RPMI7951 (cell line): ENCODE data around the gene EEF1E1. TPM values are rescaled to one million over a fixed set of nuclear protein-coding genes. Genes with fewer than 3 reads are reported as not detected.
"Not testable (repeated sequence)": the region's sequence is repeated elsewhere in the genome, so short reads cannot be mapped to it uniquely, and the experiment has no call there.

Experiments
- DNase-seq: peaks from one replicate; pipeline ENCODE4 v3.0.0-alpha.2; 2012; ENCODE audit warnings: low read depth
- total RNA-seq: library from RNA; depleted of rRNA; stranded (reverse); fragments of >200 nt; shearing (Covaris generic); gene quantifications from 2 replicates; pipeline ENCODE4 v1.2.3, GENCODE V29; 2014; rRNA removed

Gene EEF1E1
- total RNA-seq, 1 experiment from 2014 or later = 185 TPM

- peak; percentile 96 for DNase-seq
These were observed 38.3 kb downstream of the EEF1E1 start, which contains the start of gene BLOC1S5 for GRCh38 chr6:8063761-8064637. Gene BLOC1S5 (minus strand): TSS chr6:8064389. CDS start chr6:8064376, 13 bp downstream.

GRCh38 chr6:8061736-8062135 lies 40.6 kb downstream of the EEF1E1 start:
- DNase-seq = no peak

- no peak for DNase-seq
These were observed 42.0 kb downstream of the EEF1E1 start for GRCh38 chr6:8060346-8060745.

GRCh38 chr6:8059129-8059528 lies 43.2 kb downstream of the EEF1E1 start:
- peak; percentile 13 for DNase-seq

GRCh38 chr6:8057793-8058192 lies 44.6 kb downstream of the EEF1E1 start:
- DNase-seq = no peak

- DNase-seq = no peak
These were observed 45.1 kb downstream of the EEF1E1 start for GRCh38 chr6:8057263-8057662.

GRCh38 chr6:8054276-8054675 lies 48.1 kb downstream of the EEF1E1 start:
- DNase-seq = no peak

- DNase-seq = no peak
These were observed 54.6 kb downstream of the EEF1E1 start for GRCh38 chr6:8047541-8048292.

GRCh38 chr6:8045769-8046168 lies 56.6 kb downstream of the EEF1E1 start:
- DNase-seq = not testable (repeated sequence)

GRCh38 chr6:8043221-8043620 lies 59.1 kb downstream of the EEF1E1 start:
- DNase-seq = no peak

- DNase-seq = no peak
These were observed 60.3 kb downstream of the EEF1E1 start for GRCh38 chr6:8041913-8042583.

- DNase-seq = not testable (repeated sequence)
These were observed 68.2 kb downstream of the EEF1E1 start for GRCh38 chr6:8034107-8034506.

GRCh38 chr6:8030920-8031319 lies 71.4 kb downstream of the EEF1E1 start:
- no peak for DNase-seq

Other genes starting within 250 kb of the EEF1E1 start
- gene TXNDC5, start 191.8 kb downstream of the EEF1E1 start, total RNA-seq = 390 and 442 TPM in 2 replicates
- 16.3 and 18.6 TPM in 2 replicates for gene BLOC1S5, start 38.2 kb downstream of the EEF1E1 start, total RNA-seq